ENCODE measurements around the gene VILL. TPM values are rescaled to one million over a fixed set of nuclear protein-coding genes. Genes with fewer than 3 reads are reported as not detected.
A peak's percentile ranks its signal among the peaks of the same experiment; 100 is the strongest.

VILL gene
- total and polyA plus RNA-seq, 2 of the 8 experiments (the other 6 are each of a cell fraction or from before 2014, with no cell fraction given): 4.1 to 4.2 TPM

DNA sequence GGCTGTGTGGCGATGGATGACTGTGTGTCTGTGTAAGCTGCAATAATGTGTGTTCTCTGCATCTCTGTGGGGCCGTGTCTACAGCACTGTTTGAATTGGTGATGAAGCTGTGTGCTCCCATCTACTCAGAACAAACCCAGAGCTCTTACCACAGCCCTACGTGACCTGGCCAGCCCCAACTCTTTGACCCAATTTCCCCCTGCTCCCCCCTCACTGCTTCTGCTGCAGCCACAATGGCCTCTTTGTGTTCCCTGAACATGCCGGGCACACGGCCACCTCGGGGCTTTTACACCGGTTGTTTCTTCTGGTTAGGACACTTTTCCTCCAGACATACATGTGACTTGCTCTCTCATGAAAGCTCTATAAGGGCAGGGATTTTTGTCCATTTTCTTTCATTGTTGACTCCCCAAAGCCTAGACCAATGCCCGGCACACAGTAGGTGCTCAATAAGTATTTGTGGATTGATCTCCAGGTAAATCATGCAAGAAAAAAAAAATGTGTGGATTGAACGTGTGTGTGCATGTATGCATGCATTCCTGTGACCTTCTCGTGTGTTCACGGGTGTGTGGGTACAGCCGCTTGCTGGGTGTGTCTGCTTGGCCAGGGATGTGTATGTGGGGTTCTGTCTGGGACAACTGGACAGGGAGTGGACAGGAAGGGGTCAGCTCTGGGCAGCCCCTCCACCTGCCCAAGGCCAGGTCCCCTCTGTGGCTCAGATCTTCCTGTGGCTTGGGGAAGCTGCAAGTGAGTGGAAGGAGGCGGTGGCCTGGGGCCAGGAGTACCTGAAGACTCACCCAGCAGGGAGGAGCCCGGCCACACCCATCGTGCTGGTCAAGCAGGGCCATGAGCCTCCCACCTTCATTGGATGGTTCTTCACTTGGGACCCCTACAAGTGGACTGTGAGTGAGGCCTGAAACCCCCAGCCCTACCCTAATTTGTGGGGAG is 14.8 kb downstream of the VILL start:
- CTCF ChIA-PET (ENCODE audit: partially characterized antibody): interaction anchor here (0.7 to 5.3 kb wide), 17 partner anchors 8 to 313 kb away, joined by 3 to 75 read pairs (median 4); partner anchors contain the start of genes DLEC1 and VILL
- POLR2A ChIA-PET (ENCODE audit: partially characterized antibody): interaction anchor here (1.1 kb wide), 1 partner anchor 10 kb away, joined by 4 read pairs; no protein-coding TSS in a partner anchor

More for the DNA sequence above, 14.8 kb downstream of the VILL start:
- Histone ChIP-seq H3K79me2 (ENCODE audit: control insufficient read depth in 1 of 2, insufficient read depth in 2 of 2, low read length in 2 of 2) (no peaks in the 10 kb centered on the region), H2BK120ac (replicated peaks; ENCODE audit: low read depth, low read length) (no peak overlapping the region), H3K36me3 (ENCODE audit: control insufficient read depth in 2 of 4, insufficient read depth in 4 of 4, low read length in 3 of 4) (peaks cover 0 to 2% (median under 1%) of the 10 kb centered on the region in 4 experiments; a peak in 1 of 8 replicates), H3K27me3 (replicated peaks in 1 of 4; ENCODE audit: control insufficient read depth in 3 of 4, extremely low read depth in 1 of 4, insufficient read depth in 3 of 4, low read length in 3 of 4) (no peaks in the 10 kb centered on the region), H3K4me3 (ENCODE audit: extremely low read depth in 1 of 4, insufficient read depth in 2 of 4, low read depth in 3 of 4, low read length in 4 of 4) (no peak overlapping the region), H3K56ac (replicated peaks; ENCODE audit: insufficient read length, low read depth, low read length) (no peak overlapping the region), H3K23me2 (ENCODE audit: low read depth, low read length) (no peaks in the 10 kb centered on the region), H3K4ac (replicated peaks; ENCODE audit: insufficient read length, low read depth, low read length) (no peak overlapping the region), H3K23ac (ENCODE audit: insufficient read length) (no peak overlapping the region), H3K4me2 (ENCODE audit: insufficient read depth in 1 of 2, low read depth in 2 of 2, low read length in 2 of 2) (no peak overlapping the region), H3K18ac (ENCODE audit: extremely low read depth, low read length) (no peak overlapping the region), H3K79me1 (ENCODE audit: low read depth, low read length) (no peaks in the 10 kb centered on the region), H3K4me1 (replicated peaks in 1 of 4; ENCODE audit: control insufficient read depth in 3 of 4, insufficient read depth in 4 of 4, low read length in 3 of 4) (no peaks in the 10 kb centered on the region), H4K20me1 (replicated peaks in 1 of 2; ENCODE audit: control insufficient read depth in 1 of 2, insufficient read depth in 2 of 2, low read length in 2 of 2) (peaks cover 0 to 6% of the 10 kb centered on the region in 2 experiments), H2AK5ac (ENCODE audit: low read depth, low read length) (no peak overlapping the region), H3K9me3 (ENCODE audit: insufficient read depth in 2 of 2, low read depth in 1 of 2, low read length in 1 of 2) (no peaks in the 10 kb centered on the region), H2BK12ac (ENCODE audit: low read depth, low read length) (no peak overlapping the region), H4K91ac (replicated peaks; ENCODE audit: insufficient read length, low read length) (no peak overlapping the region), H4K5ac (ENCODE audit: insufficient read length, low read depth, low read length) (no peak overlapping the region), H3K27ac (ENCODE audit: low read depth, low read length) (no peak overlapping the region), H2BK20ac (ENCODE audit: low read length) (no peak overlapping the region), H2AFZ (ENCODE audit: low read length) (no peak overlapping the region), H2BK15ac (ENCODE audit: low read length) (no peak overlapping the region), H3K9ac (replicated peaks in 1 of 4; ENCODE audit: extremely low read depth in 1 of 4, low read depth in 3 of 4, low read length in 3 of 4) (no peak overlapping the region), H2BK5ac (ENCODE audit: low read depth, low read length) (0 out of 2 replicates have a peak overlapping the region, but pooled peaks have one; percentile 8), H4K8ac (ENCODE audit: extremely low read depth, insufficient read depth, low read length) (no peak overlapping the region), H3K14ac (ENCODE audit: insufficient read length) (no peak overlapping the region)
- 95% methylated on average over 14 of the region's 15 CpGs; no CpG with 5 or more reads in 1 of the 2 experiments for WGBS, 2 experiments (ENCODE audit: extremely low coverage in 1 of 2, insufficient coverage in 1 of 2, insufficient read length in 1 of 2, insufficient replicate concordance in 2 of 2, low coverage in 1 of 2, low lambda C conversion rate in 2 of 2, missing lambda C conversion rate in 1 of 2)
- FAIRE-seq (no peak), DNase-seq (ENCODE audit: low read depth in 1 of 2, low spot score in 2 of 2) (no peak)
- TF ChIP-seq CREB1 (IDR thresholded peaks at IDR 0.05) (no peak), EP300 (IDR thresholded peaks at IDR 0.05; ENCODE audit: borderline replicate concordance in 1 of 2, low read depth in 2 of 2, low read length in 2 of 2) (no peak), EZH2 (IDR thresholded peaks at IDR 0.05; ENCODE audit: low read depth, low read length, severe bottlenecking) (no peak), TAF7 (optimal IDR thresholded peaks at IDR 0.05; ENCODE audit: borderline replicate concordance, low read depth, low read length) (no peak), SAP30 (IDR thresholded peaks at IDR 0.05; ENCODE audit: insufficient read depth, insufficient replicate concordance, low read length) (no peak), KDM1A (IDR thresholded peaks at IDR 0.05; ENCODE audit: borderline replicate concordance, low read length) (no peak), MAFK (IDR thresholded peaks at IDR 0.05; ENCODE audit: low read depth, low read length) (no peak), SIRT6 (IDR thresholded peaks at IDR 0.05; ENCODE audit: low read length) (no peak), RNF2 (IDR thresholded peaks at IDR 0.05; ENCODE audit: borderline replicate concordance, low read depth, low read length, missing control alignments, poor library complexity, severe bottlenecking) (no peak), SIN3A (conservative IDR thresholded peaks at IDR 0.05 in 1 of 2, IDR thresholded peaks at IDR 0.05 in 1 of 2; ENCODE audit: low read depth in 1 of 2, low read length in 2 of 2) (no peak)
